ENCODE measurements around the gene IFIT2.
A peak's percentile ranks its signal among the peaks of the same experiment; 100 is the strongest.
"Not testable (repeated sequence)": the region's sequence is repeated elsewhere in the genome, so short reads cannot be mapped to it uniquely, and the experiment has no call there.

Gene IFIT2, protein sequence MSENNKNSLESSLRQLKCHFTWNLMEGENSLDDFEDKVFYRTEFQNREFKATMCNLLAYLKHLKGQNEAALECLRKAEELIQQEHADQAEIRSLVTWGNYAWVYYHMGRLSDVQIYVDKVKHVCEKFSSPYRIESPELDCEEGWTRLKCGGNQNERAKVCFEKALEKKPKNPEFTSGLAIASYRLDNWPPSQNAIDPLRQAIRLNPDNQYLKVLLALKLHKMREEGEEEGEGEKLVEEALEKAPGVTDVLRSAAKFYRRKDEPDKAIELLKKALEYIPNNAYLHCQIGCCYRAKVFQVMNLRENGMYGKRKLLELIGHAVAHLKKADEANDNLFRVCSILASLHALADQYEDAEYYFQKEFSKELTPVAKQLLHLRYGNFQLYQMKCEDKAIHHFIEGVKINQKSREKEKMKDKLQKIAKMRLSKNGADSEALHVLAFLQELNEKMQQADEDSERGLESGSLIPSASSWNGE

DNA sequence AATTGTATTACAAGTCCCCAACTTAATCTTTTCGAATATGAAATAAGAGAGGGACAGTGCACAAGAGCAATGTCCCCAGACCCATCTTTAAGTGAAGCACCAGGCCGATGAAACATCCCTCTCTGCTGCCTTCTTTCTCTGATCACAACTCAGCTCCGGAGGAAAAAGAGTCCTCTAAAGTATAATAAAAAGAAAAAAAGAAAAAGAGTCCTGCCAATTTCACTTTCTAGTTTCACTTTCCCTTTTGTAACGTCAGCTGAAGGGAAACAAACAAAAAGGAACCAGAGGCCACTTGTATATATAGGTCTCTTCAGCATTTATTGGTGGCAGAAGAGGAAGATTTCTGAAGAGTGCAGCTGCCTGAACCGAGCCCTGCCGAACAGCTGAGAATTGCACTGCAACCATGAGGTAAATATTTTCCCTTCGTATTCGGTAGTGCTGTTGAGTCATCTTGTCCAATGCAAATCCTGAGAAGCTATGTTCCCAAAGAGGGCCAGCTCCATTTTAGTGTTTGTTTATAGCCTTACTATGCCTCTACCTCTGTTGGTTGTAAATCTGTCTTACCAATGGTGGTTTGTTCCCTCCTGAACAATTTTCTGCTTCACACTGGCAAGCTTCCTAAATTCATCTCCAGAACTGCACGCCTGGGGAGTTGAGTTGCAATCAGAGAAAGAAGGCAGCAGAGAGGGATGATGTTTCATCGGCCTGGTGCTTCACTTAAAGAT, at the start of gene IFIT2:
IFIT2 (plus strand) TSS at position 326 of the 725 bp plus-strand sequence; CDS start at position 404, 78 bp downstream.
- DNase-seq (ENCODE audit: low spot score), result peak; percentile 81

DNA sequence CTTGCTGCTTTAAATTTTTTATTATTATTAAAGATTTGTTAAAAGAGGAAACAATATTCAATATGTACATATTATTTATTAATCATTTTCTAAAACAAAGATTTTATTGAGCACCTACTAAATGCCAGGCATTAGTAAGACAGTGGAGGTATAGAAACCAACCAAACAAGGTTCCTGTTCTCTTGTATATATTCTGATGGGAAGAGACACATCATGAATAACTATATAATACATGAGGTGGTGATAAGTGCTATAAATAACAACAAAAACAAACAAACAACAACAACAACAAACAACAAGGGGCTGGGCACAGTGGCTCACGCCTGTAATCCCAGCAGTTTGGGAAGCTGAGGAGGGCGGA, 49.6 kb upstream of the IFIT2 start:
- DNase-seq (ENCODE audit: low spot score), result no peak

DNA sequence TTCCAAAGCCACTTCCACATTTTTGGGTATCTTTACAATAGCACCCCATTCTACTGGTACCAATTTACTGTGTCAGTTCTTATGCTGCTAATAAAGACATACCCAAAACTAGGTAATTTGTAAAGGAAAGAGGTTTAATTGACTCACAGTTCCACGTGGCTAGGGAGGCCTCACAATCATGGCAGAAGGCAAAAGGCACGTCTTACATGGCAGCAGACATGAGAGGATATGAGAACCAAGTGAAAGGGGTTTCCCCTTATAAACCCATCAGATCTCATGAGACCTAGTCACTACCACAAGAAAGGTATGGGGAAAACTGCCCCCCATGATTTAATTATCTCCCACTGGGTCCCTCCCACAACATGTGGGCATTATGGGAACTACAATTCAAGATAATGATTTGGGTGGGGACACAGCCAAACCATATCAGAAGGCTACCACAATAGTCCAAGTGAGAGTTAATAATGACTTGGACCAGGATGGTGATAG, 46.7 kb upstream of the IFIT2 start:
- DNase-seq (ENCODE audit: low spot score), result not testable (repeated sequence)

DNA sequence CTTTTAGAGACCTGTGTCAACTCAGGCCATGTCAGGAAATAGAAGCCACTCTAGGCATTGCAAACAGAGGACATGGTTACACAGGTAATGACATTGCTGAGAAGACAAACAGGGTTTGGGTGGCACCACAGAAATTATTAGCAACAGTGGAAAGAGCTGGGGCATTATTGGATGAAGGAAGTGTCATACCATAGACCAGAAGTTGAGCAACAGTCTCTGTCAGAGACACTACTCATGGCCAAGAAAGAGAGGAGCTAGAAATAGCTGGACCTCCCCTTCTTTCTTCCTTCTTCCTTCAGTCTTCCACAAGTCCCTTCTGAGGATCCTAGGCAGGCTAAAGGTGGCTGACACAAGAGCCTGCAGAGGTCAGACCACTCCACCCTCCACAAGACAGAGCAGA, 46.1 kb upstream of the IFIT2 start:
- DNase-seq (ENCODE audit: low spot score), result no peak

DNA sequence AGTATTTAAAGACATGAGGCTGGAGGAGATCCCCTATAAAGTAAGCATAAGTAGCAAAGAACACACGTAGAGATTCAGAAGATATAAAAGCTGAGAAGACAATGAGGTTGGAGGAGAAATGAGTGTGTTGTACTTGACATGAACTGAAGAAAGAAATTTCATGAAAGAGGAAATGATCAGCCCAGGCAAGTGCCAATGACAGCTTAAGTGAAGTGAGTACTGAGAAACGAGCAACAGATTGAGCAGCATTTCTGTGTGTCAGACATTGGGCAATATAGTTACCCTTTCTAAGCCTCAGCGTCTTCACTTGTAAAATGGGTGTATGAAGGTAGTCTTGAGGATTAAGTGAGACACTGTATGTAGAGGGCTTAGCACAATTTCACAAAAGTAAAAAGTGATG, 45.5 kb upstream of the IFIT2 start:
- DNase-seq (ENCODE audit: low spot score), result no peak

DNA sequence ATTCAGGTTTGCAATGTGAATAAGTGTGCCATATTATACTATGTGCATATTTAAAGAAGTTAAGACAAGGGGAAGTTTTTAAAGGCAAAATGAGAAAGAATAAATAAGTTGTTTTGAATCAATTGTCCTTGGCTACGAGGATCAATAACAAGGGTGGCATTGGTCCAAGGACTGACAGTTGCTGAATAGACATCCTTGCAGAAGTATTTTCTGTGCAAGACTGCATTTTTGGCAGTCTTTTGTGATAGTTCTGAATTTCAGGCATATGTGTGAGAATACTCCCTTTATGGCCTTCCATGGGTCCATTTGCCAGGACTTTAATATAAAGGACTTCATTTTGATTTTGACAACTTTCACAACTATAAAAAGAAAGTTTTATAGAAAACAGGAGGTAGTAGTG, 44.9 kb upstream of the IFIT2 start:
- DNase-seq (ENCODE audit: low spot score), result no peak

DNA sequence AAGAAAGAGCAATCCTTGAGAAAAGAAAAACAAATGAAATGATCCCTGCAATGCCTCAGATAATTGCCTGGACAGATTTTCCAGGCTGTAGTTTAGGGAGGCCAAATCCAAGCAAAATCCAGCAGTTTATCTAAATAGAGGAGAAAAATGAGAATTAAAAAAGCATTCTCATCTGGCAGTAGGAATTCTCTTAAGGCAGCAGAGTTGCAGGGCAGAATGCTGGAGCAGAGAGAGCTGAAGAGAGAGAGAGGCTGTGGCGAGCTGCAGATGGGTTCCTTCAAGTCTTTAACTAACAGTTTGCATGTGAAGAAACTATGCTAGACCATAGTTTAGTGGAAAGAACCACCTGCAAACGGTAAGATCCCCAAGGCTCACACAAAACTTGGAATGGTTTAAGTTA, 44.3 kb upstream of the IFIT2 start:
- no peak for DNase-seq (ENCODE audit: low spot score)

DNA sequence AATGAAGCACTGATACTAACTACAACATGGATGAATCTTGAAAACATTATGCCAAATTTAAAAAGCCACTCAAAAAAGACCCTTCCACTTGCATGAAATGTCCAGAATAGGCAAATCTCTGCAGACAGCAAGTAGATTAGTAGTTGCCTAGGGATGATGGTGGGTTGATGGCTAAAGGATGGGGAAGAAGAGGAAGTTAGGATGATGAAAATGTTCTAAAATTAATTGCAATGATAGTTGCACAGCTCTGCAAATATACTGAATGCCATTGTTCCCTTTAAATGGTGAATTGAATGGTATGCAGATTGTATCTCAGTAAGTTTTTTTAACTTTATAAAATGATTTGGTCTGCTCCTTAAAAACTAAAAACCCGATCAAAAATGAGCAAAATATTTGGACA, 43.0 kb upstream of the IFIT2 start:
- DNase-seq (ENCODE audit: low spot score), result no peak

DNA sequence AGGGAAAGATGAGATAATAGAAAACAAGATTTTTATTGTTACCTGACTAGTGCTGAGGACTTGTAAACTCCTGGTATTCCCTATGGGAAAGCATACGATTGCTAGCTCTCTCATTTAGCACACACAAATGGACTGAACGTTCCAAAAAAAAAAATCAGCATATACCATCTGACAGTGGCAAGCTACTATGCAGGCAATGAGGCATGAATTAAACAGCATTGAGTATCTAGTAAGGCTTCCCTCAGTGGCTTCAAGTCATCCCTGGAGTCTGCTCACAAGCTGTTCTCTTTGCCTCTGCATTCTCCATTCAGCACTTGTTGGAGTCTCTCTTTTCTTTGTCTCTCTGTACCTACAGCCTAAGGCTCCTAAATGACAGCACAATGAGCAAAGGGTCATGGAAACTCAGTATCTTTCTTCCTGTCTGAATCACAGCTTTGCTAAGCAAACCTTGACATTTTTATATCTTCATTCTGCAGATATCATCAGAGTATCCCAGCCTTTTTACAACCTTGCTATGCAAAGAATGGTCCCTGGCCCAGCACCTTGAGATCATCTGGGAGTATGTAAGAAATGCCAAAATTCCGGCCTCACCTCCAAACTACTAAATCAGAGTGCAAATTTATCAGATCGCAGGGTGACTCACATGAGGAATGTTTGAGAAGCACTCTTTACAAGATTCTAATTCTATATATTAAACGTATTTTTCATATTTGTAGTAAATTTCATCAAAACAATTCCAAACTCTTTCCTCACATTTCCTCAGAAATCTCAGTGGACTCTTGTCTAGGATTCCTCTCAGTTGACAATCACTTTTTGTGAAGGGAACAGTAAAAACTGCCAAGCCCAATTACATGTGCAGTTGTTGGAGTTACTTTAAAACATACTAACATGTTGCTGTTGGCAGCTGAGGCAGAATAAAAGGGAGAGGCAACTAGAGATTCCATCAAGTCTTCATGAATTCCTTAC, 39.5 kb upstream of the IFIT2 start:
- no peak for DNase-seq (ENCODE audit: low spot score)

DNA sequence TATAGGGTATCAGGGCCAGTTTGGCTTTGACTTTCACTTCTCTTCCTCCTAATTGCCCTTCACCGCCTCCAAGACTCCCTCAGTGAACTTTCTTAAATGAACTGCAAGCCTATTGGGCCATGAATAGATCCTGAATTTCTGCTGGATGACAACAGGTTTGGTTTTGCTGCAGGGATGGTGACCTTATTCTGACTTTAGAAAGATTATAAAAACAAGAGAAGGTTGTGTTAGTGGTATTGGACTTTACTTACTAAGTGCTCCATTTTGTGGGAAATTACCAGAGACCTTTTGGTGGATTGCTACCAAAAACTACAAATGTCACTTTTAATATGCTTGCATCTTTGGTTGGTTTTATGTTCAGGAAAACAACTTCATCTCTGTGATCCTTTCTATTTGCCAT, 38.8 kb upstream of the IFIT2 start:
- no peak for DNase-seq (ENCODE audit: low spot score)

DNA sequence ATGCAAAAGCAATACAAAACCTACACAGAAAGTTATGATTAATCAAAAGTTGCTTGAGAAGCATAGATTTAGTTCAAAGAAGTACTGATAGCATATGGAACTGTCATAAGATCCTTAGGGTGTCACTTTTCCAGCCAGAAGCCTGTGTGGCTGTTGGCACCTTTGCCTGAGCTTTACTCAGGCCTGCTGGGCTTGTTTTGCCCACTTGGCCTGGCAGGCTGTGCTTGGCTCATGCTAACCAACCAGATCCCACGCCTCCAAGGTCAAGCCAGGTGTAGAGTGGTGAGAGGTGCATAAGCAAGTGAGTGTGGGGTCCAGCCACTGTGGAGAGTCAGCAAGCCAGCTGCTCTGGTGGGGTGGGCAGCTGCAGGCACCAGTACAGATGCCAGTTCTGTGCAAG, 38.3 kb upstream of the IFIT2 start:
- peak; percentile 75 for DNase-seq (ENCODE audit: low spot score)

DNA sequence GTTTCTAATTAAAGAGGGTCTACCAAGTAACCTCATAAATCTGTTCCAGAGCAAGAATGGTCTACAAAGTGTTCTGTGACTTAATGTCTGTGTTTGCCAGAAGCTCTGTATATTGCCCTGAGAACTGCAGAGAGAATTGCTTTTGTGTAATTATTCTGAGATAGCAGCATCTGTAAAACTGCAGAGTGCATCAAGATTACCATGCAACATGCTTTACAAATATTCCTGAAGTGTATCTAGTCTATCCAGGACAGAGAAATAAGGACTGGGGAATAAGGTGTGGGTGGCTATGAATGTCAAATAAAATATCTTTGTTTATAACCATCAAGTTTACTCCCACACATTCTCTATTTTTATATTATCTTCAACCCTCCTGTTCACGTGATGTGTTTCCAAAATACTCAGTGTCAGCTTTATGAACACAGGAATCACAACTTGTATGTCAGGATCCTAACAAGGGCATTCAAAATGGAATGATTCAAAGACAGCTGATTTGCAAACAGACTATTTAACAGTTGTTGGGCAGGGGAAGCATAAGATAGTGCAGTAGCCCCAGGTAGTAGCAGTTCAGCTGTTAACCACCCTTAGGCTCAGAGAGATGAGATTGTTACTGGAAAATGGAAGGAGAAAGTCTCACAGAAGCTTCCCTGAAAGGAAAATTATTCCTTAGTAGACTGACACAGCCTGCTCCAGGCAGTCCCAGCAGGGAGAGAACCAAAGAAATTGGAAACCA, 35.0 kb upstream of the IFIT2 start:
- DNase-seq (ENCODE audit: low spot score), result no peak

DNA sequence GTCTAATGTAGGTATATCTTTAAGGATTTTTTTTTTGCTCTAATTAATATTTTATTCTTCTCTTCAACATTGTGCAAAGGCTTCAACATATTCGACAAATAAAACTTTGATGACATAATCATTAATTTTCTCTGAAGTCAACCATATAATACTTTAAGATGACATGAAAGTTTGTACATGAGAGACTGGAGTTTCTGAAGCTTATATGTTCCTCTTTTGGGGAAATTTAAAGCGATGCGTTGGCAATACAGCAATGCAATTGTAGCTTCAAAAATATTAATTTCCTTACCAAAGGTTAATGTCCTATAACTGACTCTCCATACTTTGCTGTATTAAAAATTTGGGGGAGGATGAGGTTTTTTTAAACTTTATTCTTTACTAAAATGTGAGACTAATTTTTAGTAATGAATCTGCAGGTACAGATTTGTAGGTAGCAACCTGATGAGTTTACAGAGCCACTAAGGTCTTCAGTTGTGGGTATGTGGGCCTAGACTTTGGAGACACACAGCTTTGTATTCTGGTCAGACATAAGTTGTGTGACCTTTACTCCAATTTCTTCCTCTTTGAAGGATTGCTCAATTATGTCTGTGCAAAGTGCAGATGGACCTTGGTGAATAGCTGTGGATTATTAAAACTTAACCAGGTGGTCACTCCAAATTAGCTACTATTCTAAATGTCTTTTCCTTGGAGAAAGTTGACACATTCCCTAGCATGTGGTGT, 32.3 kb upstream of the IFIT2 start:
- DNase-seq (ENCODE audit: low spot score), result no peak

DNA sequence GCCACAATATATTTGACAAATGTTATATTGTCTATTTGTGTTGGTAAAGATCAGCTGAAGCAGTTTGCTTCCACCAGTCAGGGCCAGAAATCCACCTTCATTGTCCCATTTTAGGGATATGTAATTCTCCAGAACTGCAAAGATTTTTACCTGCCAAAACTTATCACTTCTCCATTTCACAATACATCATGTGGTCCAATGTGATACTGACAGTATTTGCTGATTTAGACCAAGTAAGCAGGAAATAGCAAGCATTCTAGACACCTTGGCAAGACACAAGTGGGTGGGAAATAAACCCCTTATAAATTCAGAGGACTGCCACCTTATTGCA, 31.7 kb upstream of the IFIT2 start:
- no peak for DNase-seq (ENCODE audit: low spot score)

DNA sequence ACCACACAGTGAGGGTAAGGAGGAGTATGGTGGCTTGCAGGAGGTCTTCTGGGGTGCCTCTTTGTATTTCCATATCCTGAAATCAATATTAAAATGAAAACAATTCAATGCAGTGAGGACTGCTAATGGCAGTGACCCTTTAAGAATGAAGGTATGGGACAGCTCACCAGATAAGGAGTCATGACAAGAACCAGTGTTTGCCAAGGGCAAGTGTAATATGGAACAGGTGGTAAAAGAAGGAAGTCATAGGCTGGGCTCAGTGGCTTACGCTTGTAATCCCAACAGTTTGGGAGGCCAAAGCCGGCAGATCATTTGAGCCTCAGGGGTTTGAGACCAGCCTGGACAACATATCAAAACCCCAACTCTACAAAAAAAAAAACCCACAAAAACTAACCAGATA, 30.3 kb upstream of the IFIT2 start:
- no peak for DNase-seq (ENCODE audit: low spot score)

DNA sequence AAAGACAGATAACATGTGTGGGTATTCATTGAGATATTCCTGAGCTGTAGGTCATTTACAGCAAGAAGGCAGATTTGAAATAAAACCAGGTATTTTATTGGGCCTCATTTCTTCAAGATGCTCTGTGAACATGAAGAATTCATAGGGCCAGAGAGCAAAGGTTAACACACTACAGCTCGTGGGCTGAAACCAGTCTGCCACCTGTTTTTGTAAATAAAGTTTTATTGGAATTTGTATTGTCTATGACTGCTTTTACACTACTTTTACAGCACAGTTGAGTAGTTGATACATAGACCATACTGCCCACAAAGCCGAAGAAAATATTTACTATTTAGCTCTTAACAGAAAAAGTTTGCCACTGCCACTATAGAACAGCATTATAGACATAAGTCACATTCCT, 28.2 kb upstream of the IFIT2 start:
- no peak for DNase-seq (ENCODE audit: low spot score)

DNA sequence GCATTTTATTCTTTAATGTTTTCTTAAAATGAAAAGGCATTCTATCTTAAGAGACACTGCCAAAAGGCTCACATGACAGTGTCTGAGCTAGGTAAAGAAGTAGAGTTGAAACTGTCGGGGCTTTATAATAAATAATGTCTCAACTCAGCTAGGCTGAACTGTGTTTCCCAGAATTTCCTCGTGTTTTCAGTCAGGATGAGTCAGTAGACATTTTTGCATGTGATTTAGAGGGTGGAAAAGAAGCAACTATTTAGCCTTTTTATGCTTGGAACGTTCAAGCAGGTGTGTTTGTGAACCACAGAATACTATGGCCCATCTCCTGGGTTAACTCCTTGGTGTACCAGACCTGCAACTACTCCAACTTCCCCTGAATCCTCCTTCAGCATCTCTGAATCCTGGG, 26.9 kb upstream of the IFIT2 start:
- DNase-seq (ENCODE audit: low spot score), result no peak

DNA sequence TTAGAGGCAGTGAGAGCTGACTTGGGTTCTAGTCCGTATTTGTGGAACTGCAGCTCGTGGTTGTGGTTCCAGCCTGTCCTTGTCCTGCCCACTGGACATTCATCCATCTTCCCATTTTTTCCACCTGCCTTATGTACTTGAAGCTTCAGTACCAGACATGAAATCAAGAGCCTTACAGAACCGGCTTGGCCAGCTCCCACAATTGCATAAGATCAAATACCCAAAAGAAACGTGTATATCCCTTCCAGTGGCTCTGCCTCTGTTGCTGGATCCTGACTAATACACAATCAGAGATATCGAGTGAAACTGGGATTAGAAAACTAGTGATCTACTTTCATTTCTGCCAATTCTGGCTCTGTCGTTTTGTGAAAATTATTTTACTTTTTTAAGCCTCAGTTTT, 26.5 kb upstream of the IFIT2 start:
- DNase-seq (ENCODE audit: low spot score), result no peak

DNA sequence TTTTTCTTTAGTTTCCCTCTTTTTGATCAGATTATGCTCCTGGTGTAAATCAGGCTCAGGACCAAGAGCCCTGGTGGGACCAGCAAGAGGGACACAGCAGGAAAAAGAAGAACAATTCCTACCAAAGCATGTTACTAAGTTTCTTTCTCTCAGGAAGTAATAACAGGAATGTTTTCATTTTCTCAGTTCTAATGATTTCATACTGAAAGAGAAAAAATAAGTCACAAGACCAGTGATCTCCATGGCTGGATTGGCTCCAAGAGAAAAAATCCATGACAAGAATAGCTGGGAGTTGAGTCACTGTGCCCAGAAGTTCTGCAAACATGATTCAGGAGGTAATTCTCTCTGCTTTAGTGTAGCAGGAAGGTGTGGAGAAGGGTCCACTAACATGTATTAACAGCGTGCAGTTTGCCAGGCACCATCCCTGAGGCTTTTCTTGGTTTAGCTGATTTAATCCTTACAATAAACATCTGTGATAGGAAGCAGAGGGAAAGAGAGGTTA, 23.8 kb upstream of the IFIT2 start:
- peak; percentile 57 for DNase-seq (ENCODE audit: low spot score)

DNA sequence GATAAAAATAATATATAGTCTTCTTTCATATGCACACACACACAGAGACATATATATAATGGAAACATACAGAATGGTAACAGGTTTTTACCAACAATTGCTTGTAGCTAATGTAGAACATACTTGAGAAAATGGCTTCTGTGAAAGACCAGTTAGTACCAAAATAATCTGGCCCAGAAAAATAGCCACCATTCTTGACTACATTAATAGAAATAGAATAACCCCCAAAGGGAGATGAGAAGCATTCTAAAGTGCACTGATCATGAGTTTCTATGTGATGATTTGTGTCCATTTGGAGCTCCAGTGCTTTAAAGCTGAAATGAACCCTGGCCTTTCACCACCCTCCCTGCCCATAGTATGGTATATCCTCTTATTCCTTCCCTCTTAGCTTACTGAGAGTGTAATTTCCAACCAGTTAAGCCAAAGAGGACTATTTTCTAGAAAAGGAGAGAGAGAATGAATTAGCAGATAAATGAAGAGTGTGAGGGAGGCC, 22.9 kb upstream of the IFIT2 start:
- no peak for DNase-seq (ENCODE audit: low spot score)
